ENCODE measurements around the gene MACC1.

Gene MACC1, protein sequence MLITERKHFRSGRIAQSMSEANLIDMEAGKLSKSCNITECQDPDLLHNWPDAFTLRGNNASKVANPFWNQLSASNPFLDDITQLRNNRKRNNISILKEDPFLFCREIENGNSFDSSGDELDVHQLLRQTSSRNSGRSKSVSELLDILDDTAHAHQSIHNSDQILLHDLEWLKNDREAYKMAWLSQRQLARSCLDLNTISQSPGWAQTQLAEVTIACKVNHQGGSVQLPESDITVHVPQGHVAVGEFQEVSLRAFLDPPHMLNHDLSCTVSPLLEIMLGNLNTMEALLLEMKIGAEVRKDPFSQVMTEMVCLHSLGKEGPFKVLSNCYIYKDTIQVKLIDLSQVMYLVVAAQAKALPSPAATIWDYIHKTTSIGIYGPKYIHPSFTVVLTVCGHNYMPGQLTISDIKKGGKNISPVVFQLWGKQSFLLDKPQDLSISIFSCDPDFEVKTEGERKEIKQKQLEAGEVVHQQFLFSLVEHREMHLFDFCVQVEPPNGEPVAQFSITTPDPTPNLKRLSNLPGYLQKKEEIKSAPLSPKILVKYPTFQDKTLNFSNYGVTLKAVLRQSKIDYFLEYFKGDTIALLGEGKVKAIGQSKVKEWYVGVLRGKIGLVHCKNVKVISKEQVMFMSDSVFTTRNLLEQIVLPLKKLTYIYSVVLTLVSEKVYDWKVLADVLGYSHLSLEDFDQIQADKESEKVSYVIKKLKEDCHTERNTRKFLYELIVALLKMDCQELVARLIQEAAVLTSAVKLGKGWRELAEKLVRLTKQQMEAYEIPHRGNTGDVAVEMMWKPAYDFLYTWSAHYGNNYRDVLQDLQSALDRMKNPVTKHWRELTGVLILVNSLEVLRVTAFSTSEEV

DNA sequence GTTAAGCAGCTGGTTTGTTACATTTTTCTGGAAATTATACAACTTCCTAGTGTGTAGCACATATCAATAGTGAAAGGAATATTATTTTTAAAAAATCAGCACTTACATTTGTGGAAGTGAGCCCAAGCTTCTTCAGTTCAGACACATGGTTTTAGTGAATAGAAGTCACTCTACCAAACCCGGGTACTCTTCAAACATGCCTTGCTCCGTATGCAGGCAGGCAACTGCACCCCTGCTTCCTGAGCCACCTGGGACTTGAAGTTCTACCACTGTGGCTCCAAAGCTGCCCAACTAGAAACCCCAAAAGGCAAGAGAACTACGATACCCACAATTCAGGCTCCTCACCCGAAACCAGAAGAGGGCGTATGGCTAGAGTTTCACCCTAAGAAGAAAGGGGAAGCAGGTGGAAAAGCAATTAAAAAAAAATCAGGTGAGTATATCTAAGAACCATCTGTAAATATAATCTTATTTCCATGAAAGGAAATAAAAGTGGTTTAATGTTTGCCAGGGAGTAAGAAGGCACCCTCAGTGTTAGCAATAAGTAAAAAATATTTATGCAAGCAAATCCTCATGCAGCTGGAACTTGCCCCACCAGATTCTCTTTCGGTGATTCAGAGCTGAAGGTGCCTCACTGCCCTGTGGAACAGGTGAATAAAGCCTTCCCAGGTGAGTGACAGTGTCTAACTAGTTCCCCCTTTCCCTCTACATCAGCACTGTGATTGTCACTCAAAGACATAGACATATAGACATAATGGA is at the start of gene MACC1:
TSS of gene MACC1 (minus strand) at position 192 of the 756 bp plus-strand sequence. CDS start 55,522 bp downstream, outside the sequence.
- DNase-seq = no peak

DNA sequence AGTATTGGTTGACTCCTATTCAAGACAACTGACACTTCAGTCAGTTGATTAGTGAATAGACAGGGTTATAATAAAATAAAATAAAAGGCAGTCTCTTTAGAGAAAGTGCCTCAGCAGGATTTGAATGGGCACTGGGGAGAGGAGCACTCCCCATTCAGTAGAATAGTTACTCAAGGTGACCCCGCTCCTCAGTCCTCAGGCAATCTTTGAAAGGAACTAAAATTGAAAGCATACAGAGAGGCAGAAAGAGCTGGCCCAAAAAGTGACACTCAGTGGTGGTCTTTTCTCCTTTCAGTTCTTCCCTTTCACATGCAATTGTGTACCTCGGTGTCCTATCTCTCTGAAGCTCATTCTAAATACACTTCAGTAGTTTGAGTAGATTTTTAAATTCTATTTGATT is 47.4 kb upstream of the MACC1 start:
- DNase-seq = no peak

DNA sequence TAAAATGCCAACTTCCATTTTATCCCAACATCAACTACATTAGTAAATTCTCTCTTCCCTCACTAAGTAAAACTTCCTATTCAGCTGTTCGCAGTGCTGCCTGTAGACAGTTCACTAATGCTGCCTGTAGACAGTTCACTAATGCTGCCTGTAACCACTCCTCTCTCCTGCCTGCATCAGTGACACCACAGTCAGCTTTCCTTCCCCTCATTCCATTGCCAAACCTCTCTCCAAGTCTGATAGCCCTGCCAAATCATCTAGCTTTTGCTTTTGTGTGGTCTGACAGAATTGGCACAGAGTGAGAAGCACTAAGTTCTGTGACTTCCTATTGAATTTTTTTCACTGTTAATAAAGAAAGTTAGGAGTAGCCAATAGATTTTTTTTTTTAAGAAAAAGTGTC is 43.0 kb upstream of the MACC1 start:
- no peak for DNase-seq

DNA sequence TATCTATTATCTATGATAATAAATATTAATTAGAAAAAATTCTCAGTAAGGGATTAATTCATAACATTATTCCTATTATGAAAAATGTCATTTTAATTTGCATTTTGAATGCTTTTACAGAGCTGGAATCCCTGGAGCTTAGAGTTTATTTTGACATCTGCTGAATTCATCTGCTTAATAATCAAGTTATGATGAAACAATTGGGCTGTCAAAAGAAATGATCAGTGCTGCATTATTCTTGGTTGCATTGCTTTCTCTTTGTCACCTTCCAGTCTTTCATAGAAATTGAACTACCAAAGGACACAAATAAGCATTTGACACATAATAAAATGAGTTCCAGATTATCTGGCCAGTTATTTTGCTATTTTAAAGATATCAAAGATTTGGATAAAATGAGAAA is 40.0 kb upstream of the MACC1 start:
- no peak for DNase-seq

DNA sequence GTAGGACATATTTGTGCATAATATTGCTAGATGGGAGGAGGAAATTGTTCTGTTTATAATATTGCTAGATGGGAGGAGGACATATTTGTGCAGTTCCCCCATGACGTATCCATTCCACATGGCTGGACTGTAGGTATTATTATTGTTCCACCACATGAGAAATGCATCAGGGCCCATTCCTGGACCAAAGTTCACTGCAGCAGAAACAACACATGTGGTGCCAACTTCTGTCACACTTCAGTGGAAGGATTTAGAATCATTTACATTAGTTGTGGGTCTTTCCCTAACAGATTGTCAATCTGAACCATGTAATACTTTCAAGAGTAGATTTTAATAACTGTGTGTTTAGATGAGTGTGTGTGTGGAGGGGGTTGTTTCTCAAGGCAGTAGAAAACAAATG is 32.7 kb upstream of the MACC1 start:
- no peak for DNase-seq

DNA sequence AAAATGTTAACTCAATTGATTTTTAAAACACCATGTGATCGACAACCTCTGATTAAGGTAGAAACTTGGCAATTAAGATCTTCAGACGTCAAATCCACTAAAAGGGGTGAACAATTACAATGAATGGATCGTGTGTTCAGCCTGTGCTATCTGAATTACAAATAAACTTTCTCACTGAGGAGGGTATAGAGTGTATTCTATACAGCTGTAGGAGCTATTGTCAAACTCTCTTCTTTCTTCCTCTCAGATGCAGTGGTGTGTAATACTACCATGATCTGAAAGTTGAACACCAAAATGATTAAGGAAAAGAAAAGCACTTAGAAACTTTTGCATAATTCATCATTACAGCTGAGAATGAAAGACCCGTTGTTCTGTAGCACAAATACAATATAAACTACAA is 32.2 kb upstream of the MACC1 start:
- no peak for DNase-seq

DNA sequence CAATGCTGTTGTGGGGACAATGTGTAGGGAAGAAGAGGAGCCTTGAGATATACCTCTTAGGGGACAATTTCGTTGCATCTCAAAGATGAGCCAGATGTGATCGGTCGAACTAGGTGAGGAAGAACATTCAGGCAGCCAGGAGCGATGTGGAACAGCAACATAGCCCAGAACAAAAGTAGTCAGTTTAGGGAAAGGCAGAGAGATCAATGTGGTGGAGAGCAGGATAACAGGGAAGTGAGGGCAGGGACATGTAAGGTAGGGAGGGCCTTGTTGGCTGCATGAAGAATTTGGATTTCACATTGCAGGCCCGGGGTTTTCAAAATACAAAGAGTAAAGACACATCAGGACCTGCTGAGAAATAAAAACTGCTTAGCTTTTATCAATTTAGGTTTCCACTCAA is 29.1 kb upstream of the MACC1 start:
- DNase-seq = no peak

DNA sequence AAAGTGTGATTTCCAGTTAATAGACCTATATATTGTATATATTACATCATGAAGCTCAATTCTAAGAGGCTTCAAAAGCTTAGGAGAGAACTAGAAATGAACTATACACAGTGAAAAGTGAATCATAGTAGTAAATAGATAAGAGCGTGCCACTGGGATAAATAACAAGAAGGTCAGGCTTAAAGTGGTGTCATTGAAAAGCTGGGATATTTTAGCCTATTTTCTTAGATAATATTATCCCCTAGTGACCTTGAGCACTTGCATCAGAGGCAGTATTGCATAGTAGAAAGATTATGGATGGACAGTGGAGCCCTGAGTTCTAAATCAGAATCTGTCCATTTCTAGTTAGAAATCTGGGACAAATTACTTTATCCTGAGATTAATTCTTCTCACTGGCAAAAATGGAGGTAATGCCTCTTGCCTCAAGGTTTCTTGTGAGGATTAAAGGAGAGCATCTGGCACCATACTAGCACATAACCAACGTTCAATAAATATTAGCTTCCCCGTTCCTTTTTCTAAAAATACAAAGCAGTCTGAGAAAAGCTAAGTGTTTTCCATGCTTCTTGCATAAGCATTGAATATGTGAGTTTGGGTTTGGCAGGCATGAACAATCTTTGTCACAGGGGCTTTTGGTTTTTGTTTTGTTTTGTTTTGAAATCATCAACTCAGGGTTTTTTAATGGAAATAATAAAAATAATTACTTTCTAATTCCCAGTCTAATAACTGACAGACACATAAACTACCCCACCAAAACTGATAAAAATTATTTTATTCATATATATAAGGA is 27.3 kb upstream of the MACC1 start:
- DNase-seq = no peak

DNA sequence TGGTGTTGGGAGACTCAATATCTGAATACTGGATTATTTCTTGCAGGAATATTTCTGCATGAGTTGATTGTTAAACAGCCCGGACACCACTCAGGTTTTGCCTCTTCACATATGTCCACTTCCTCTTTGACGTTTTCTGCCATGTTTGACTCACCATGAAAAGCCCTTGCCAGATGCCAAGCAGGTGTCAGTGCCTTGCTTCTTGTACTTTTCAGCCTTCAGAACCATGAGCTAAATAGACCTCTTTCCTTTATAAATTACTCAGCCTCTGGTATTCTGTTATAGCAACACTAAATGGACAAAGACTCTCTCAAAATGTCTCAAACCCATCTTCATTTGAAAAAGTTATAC is 24.7 kb upstream of the MACC1 start:
- no peak for DNase-seq

DNA sequence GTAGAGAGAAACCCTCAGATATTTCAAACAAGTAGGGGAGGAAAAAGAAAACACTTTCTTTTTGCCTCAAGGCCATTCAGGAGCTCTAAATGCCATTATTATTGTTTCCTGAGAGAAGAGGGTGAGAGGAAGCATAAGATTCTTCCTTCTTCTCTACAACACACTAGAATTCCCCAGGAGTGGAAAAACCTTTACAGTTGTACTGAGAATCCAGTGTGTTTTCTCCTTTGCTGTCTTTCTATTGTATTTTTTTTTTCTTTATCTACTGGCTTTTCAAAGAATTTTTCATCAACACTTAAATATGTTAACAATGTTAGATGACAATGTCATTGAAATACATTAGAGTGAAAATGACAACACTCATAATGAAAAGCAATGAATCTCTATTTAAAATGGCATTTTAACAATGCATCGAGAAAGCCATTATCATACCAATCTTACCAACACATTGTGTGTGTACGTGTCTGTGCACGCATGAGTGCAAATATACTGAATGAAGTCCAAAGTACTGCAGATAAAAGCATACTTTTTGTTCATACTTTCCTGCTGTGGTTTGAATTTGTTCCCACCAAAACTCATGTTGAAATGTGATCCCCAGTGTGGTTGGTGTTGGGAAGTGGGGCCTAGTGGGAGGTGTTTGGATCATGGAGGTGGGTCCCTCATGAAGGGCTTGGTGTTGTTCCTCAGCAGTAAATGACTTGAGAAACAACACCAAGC is 24.2 kb upstream of the MACC1 start:
- no peak for DNase-seq

DNA sequence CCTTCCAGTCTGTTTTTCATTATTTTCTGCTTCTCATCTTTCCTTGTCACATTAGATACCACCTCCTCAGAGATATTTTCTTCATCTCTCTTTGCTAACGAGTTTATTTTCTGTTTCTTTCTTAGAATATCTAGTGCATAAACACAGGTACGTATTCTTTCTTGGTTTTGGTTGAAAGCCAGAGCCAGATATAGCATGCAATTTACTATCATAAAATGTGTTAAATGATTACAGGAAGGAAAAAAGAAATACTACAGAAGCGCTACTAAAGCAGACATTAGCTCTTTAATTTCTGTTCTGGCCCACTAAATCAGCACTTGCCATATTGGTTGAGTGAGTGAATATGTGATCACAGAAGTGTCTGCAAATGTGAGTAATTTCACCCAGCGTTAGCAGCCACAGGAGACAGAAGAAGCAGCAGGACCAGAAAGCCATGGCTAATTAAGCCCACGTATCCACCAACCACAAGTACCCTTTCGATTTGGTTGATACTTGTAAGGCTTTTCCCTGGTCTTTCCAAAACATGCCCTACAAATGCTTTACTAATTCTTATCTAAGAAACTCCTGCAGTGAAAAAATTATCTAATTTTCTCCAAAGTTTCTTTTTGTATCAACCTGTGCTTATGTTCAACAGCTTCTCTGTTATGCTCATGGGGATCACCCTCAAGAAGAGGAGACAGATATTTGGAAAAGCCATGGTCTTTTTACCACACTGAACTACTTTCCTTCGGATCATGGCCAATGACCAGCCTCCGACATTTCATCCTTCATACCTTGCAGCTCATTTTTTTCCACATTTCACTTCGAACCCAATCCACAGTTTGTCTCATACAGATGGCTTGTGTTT is 23.1 kb upstream of the MACC1 start:
- no peak for DNase-seq

DNA sequence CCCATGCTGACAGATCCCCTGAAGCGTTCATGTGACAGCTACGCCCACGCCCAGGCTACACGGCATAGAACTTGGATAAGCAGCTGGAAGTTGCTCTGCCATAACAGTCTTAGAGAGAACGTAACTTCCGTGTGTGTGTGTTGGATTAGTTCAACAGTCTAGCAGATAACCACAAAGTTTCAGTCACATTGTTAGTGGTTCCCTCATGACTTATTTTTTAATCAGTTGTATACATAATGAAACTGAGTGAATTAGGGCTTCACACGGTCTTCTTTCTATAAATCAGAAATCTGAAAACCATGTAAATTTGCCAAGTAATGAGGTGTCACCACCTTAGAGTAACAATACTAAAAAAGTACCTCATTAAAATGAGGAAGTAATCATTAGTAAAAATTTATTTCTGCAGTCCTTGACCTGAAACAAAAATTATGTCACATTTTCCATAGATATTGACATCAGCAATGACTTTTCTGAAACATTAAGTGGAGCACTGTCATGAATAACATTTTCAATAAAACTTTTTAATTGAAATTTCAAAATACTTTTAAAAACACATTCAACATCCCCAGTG is 21.7 kb upstream of the MACC1 start:
- no peak for DNase-seq

DNA sequence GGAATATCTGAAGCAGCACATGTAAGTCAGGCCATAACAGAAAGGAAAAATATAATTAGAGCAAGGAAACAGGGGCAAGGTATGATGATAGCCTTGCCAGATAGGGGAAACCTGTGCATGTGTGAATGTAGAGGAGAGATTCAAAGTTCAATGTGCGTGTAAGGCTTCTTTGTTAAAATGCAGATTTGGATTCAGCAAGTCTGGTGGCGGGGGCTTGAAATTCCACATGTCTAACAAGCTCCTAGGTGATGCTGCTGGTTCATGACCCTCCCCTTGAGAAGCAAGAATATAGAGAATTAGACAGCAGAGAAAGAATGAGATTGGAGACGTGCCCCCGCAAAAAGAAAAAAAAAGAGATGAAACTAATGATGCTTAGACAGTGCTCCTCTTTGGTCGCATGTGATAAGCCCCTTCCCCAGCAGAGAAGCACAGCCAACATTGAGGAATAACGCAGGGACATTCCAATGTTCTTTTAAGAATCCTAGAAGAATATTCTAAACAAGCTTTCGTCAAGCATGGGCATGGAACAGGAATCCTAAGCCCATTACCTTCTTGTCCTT is 21.1 kb upstream of the MACC1 start:
- DNase-seq = no peak

DNA sequence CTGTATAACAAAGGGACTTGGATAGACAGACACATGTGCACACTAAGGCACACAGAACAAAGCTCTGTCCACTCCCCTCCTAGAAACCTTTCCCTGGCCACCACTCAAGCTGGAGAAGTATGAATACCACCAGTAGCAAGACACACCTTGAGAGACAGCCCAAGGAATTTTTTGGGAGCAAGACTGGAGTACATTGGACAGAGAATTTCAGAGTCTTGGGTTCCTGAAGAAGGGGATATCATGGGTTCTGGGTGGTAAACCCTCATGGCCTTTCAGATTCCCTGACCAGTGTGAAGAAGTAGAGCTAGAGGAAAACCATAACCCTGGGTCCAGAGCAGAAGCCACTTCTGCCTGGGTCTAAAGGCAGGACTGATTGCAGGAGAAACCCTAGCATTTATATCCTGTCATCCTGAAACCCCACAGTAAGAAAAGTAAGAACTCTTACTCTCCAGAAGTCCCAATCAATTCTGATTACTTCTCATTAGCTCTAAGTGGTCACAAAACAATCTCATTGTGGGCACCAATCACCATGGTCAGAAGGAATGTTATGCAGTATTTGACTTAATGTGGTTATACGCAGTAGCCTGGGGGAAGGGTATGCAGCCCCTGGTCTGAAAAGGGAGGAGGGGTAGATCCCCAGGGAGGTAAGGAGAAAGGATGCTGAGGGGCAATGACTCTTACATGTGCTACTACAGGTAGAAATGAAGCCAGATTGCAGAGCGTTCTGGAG is 20.4 kb upstream of the MACC1 start:
- no peak for DNase-seq

DNA sequence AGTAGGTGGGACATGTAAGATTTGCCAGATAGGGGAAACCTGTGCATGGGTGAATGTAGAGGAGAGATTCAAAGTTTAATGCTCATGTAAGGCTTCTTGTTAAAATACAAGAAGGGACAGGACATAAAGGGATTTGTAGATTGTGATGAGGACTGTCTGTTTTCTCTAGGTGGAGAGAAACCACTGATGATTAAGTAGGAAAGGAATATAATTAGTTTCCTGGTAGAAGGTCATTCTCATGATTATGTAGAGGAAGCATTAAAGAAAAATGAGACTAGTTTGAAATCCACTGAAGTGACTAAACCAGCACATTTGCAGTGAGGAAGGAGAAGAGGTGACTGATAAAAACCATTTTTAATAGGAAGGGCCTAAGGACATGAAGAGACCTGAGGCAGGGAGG is 19.6 kb upstream of the MACC1 start:
- no peak for DNase-seq

DNA sequence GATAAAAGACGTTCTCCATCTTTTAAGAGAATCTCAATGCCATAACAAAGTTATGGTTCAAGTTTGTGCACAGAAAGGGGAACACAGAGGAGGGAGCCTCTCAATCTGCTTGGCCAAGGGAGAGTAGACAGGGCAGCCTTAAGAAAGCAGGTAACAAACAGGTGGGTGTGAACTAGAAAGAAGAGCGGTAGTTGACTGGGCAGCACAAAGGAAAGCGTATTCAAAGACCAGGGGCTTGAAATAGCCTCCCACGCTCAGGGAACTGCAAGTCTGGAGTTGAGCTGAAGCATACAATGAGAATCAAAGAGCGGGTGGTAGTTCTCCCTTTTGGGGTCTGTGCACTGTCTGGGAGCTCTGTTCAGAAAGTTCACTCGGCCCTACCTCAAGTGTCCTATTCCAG is 18.9 kb upstream of the MACC1 start:
- DNase-seq = no peak

DNA sequence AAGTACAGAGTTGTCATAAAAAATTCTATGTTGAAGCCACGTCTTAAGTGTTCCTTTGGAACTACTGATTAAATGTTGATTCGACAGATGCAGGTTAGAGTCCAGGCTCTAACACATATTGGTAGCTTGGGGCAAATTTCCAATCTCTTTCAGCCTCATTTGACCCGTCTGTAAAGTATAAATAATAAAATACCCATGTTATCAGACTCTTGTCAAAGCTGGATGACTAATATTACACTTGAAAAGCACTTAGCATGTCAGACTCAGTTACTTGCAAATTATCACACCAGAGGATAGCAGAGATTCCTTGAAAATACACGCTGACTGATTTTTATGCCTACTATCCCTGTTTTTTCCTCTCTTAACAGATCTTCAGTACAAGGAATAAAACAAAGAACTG is 18.1 kb upstream of the MACC1 start:
- DNase-seq = no peak

DNA sequence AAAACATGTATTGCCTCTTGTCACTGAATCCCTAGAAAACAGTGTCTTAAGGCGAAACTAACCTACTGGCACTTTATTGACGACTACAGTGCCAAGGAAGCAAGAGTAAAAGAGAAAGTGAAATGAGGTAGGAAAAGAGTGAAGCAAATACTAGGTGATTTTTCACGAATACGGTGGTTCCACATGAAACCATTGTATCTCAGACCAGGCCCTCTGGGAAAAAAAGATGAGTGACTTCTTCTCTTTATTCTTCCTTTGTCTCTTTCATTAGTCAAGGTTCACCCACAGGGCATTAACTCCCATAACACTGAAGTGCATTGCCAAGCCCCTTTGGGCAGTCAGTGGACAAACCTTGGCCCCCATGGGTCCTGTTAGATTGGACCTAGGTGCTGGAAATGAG is 16.2 kb upstream of the MACC1 start:
- no peak for DNase-seq

DNA sequence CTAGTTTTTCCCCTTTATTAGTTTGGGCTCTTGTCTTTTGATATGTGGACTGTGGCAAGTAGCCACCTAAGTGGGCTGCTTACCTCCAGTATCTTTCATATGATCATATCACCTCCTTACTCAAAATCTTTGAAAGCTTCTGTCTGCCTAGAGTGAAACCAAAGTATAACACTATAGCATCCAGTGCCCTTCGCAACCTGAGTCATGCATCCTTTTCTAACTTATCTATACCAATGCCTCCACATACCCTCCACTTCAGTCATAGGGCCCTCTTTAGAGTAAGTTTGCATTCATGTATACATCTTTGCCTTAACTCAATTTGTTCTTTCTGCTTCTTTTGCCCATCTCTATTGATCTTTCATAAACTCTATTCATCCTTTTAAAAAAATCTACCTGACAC is 15.7 kb upstream of the MACC1 start:
- DNase-seq = no peak
